ENCODE results near the gene RAD23B.
"Not testable (repeated sequence)": the region's sequence is repeated elsewhere in the genome, so short reads cannot be mapped to it uniquely, and the experiment has no call there.

Gene RAD23B

DNA sequence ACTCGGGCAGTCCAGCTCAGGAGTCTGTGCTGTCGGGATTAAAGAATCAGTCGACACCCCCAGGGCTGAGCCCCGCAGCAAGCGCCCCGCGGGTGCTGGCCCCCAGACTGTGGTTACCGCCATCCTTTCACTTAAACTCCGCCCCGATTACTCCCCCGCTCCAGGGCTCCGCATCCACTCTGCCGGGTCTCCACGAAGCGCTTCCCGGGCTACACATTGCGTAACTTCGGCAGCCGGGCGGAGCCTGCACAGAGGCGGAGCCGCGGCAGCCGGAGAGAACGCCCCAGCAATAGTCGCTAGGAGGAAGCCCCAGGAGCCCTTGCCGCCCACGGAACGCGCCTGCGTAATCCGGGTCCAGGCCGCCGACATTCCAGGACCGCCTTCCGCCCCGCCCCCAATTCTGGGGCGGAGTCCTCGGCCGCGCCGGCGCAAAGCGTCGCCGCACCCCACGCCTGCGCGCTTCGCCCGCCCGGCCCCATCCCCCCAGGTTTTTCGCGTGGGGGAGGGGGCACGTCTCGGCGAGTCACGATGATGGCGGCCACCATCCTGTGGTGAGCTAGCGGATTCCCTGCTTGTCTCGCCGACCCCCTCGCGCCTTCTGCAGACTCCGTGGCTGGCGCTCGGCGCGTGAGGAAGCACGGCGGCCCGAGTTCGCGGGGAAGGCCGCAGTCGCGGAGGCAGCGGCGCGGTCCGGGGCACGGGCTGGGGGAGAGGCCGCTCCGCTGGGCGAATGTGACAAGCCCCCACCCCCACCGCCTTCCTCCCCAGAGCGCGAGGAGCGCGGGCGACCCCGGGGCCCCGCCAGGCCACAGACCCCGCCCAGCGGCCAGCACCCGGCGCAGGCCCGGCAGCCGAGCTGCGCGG, at the start of gene RAD23B:
RAD23B (plus strand) TSS at position 521 of the 864 bp plus-strand sequence. CDS start 351 bp downstream, outside the sequence.
- peak; percentile 99 for DNase-seq (ENCODE audit: low read depth)

GRCh38 chr9:107235765-107236442, 47.2 kb upstream of the RAD23B start:
- DNase-seq (ENCODE audit: low read depth), result no peak

- no peak for DNase-seq (ENCODE audit: low read depth)
Observed at GRCh38 chr9:107237873-107238272, 45.2 kb upstream of the RAD23B start.

DNA sequence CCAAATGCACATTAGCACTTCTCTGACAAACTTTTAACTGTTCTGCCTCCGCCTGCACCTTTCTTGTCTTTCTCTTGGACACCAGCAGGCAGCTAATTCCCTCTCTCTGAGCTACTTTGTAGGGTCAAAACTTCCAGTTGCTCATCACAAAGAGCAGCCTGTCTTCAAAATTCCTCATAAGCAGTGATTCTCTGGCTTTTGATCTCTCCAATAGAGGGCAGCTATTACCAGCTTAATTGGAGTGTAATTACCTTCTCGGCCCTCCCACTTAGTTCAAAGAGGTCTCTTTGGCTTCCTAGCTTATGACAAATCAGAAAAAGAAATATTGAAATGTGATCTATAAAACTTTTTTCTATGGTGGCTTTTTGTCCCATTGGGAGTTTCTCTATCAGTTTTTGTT, 43.6 kb upstream of the RAD23B start:
- no peak for DNase-seq (ENCODE audit: low read depth)

GRCh38 chr9:107240260-107240659, 42.8 kb upstream of the RAD23B start:
- no peak for DNase-seq (ENCODE audit: low read depth)

DNA sequence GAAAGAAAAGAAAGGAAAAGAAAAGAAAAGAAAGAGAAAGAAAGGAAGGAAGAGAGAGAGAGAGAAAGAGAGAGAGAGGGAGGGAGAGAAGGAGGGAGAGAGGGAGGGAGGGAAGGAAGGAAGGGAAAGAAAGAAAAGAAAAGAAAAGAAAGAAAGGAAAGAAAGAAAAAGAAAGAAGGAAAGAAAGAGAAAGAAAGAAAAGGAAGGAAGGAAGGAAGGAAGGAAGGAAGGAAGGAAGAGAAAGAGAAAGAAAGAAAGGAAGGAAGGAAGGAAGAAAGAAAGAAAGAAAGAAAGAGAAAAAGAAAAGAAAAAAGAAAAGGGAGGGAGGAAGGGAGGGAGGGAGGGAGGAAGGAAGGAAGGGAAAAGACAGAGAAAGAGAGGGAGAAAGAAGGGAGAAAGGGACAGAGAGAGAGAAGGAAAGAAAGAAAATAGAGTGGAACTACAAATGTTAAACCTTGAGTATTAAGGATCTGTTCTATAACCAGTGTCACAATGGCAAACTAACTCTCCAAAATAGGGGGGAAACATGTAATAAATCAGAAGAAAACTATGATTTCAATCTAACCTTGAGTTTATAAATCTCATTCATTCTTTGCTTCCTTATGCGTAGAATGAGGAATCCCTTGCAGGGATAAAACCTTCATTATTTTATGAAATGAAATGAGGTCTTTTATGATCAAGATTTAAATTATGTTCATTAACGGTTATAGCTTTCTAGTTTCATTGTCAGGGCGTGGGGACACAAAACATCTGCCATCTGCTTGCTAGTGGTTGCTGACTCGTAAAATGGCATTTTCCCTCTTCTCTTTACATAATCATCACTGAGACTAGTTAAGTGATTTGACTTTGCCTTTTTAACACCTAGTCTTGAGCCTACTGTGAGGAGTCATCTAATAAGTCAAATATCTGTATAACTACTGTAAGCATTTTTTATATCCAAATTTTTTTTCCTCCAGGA, 40.7 kb upstream of the RAD23B start:
- no peak for DNase-seq (ENCODE audit: low read depth)

DNA sequence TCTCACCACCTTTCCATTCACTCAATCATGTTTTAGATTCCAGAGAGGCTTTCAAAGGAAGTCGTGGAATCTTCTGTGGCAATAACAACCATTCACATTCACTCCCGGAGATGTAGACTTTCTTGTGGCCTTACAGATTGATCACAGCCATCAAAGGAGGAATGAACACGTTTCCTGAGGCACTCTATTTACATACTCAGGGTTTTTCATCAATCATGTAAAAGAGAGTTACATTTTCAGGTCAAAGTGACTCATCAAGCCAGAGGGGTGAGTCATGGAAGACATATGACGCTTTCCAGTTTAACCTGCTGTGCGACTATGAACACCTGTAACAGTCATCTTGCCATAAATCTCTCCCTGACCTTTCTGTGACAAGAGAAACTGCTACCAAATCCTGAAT, 39.3 kb upstream of the RAD23B start:
- peak; percentile 51 for DNase-seq (ENCODE audit: low read depth)

DNA sequence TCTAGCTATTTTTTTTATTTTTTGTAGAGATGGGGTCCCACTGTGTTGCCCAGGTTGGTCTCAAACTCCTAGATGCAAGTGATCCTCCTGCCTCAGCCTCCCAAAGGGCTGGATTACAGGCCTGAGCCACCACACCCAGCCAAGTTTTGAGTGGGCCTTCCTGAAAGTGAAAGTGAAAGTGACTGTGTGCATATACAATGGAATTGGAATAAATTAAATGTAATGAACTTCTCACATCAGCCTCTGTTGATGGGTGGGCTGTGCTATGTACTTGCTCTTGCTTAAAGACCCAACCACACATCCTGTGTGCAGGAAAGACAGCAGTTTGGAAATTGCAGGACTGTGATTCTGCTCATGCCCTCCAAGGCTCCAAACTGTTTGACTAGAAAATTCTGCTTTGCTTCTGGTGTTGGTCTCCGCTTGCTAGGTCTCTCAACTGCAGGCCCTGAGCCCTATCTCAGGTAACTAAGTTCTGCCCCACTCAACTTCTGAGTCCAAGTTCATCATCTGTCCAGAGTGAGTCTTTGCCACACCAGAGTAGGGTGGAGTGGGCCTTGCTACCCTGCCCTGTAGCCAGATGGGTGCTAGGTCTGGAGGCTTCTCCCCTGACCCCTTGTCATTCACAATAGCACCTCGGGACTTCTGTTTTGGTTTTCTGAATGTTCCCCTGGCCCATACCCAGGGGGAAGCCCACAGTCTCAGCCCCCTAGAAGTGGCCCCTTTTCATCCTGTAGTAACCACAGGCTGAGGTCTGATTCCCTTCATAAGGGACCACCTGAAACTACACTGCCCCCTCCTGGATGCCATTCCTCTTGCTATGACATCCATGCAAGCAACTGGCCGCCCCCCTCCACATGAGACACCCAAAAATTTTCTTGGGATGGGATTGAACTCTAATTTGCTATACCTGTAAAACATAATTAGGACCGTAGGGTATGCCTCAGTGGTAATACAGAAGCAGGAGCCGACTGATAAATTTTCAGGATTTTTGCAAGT, 36.5 kb upstream of the RAD23B start:
- DNase-seq (ENCODE audit: low read depth), result peak; percentile 5

DNA sequence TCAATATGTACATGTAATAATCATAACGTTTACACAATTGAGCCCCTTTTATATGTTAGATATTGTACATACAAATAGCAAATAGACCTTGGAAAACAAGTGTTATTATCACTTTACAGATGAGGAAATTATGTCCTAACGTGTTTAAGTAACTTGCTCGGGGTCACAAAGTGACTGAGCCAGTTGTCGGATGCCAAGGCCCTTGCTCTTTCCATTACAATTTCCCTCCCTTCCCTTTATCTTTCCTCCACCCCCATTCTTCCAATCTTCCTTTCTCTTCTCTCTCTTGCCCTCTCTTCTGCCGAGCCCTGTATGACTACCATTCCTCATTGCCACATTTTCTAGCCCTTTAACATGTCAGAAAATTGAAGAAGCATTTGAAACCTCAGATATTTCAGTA, 34.4 kb upstream of the RAD23B start:
- DNase-seq (ENCODE audit: low read depth), result no peak

DNA sequence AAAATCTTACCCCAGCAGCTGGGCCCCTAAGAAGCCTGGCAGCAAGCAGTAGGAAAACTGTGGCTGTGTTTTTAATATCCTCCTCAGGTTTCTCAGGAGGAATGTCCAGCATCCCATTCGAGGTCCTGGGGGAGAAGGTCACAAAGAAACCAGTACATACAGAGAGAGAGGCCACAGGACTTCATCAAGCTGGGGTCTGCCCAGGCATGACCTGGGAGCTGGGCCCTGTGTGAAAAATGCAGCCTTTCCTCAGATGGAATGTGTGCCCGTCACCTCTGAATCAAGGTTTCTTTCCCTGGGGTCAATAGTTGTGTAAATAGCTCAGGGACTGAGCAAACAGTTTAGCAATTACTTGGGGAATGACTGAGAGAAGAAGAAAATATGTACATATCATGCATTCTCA, 33.9 kb upstream of the RAD23B start:
- no peak for DNase-seq (ENCODE audit: low read depth)

DNA sequence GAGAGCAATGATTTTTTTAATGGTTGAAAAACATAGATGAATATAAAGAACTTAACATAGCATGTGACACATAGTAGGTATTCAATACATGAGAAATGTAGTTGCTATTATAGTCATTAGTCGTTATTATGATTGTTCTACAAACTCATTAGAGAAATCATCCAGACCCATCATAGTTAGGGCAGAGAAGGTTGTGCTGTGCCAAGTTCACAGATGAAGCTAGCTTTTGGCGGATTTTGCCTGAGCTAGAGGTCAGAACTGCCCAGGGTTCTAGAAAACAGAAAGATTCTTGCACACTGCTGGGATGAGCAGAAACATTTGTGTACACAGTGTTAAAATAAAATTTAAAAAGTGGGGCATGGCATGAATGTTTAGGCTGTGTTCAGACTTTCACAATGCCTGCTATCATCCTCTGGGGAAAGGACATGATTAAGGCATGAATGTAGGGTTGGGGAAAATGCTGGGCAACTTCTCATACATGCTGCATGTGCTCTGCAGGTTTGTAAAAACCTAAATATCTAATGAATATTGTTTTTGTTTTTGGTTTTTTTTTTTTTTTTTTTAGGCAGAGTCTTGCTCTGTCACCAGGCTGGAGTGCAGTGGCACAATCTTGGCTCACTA, 33.3 kb upstream of the RAD23B start:
- DNase-seq (ENCODE audit: low read depth), result no peak

DNA sequence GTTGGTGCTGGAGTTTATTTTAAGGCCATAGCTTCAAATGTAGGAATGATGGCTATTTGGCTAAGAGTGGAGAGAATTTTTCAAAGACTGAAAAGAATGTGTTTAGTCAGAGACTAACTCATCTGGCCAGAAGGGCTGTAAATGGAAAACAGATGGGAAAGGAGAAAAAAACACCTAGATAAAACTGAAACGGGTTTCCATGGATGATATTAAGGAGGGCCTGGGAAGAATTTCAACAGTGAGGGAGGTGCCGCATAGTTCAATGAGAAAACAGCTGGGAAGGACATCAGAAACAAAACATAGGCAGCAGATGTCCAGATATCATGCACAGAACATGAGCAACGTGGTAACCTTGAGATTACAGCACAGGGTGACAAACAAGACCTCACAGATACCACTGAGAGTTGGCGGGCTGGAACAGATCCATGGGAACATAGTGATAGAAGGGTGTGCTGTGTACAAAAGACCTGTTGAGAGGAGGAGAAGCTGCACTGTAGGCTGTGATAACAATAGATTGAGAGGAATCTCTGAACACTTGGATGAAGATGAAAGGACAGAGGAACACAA, 31.2 kb upstream of the RAD23B start:
- DNase-seq (ENCODE audit: low read depth), result no peak

- DNase-seq (ENCODE audit: low read depth), result no peak
Observed at GRCh38 chr9:107258919-107259318, 24.2 kb upstream of the RAD23B start.

DNA sequence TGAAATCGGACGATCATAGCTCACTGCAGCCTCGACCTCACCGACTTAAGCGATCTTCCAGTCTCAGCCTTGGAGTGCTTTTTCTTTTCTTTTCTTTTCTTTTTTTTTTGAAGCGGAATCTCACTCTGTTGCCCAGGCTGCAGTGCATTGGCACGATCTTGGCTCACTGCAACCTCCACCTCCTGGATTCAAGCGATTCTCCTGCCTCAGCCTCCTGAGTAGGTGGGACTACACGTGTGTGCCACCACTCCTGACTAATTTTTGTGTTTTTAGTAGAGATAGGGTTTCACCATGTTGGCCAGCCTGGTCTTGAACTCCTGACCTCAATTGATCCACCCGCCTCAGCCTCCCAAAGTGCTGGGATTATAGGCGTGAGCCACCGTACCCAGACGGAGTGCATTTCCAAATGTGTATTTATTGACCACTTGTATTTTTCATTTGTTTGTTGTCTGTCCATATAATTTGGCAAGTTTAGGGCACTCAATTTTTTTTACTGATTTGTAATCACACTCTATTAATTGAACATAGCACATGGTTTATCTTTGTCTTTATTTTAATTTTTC, 23.2 kb upstream of the RAD23B start:
- DNase-seq (ENCODE audit: low read depth), result not testable (repeated sequence)

DNA sequence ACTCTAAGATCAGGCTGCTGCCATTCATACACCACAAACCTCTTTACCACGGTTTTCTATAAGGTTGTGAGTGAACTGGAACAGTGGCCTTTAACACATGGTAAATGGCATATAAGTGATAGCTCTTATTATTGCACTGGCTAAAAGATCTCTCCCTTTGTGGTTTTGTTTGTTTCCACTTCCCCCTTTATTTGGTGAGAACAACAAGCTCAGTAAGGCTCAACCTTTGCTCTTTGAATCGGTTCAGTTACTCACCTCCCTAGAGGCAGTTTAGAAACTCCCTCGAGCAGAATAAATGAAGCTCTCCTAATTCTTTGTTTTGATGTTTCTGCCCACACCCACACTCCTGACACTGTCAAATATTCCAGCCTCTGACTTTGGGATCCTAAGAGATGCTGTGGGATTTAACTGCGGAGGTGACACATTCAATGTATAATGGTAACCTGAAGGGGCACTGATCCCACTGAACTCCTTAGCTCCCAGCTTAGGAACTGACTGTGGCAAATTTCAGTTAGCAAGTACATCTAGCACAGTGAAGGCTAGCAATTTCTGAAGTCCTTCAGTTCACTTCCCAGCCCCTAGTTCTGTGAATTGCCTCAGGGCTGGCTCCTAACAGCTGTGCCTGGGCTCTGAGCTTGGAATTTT, 22.5 kb upstream of the RAD23B start:
- no peak for DNase-seq (ENCODE audit: low read depth)

DNA sequence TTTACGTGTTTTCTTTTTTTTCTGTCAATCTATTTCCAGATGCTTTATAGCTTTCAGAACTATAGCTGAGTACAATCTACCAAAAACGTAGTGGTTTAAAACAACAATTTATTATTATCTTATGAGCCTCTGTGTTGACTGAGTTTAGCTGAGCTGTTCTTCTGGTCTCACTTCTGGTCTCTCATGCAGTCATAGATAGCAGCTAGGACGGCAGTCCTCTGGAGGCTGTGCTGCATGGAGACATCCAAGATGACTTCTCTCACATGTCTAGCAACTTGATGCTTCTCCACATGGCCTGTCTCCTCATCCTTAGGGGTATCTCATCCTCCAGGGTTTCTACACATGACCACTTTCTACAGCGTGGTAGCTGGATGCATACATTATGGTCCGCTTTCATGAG, 22.0 kb upstream of the RAD23B start:
- DNase-seq (ENCODE audit: low read depth), result no peak

GRCh38 chr9:107263289-107263688, 19.8 kb upstream of the RAD23B start:
- DNase-seq (ENCODE audit: low read depth), result no peak

GRCh38 chr9:107266624-107267368, 16.3 kb upstream of the RAD23B start:
- no peak for DNase-seq (ENCODE audit: low read depth)

DNA sequence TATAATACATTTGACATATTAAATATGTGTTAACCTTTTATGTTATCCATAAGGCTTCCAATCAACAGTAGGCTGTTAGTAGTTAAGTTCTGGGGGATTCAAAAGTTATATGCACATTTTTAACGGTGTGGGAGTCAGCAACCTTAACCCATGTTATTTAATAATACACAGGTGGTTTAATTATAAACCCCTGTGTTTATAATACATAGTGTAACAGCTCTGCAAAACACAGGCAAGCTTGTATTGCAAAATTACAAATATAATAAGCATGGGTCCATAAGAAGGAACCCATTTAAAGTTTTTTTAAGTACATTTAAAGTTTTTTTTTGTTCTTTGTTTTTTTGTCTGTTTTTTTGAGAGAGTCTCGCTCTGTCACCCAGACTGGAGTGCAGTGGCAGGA, 14.5 kb upstream of the RAD23B start:
- DNase-seq (ENCODE audit: low read depth), result no peak

Measured in stimulated activated CD4-positive, alpha-beta T cell treated with anti-CD3 and anti-CD28 coated beads, Interleukin-2, amount 100 ng/mL, for 4 hours (primary cell).